ENCODE measurements around the gene DENND4A. TPM values are rescaled to one million over a fixed set of nuclear protein-coding genes. Genes with fewer than 3 reads are reported as not detected.
A peak's percentile ranks its signal among the peaks of the same experiment; 100 is the strongest.

DENND4A gene
- total RNA-seq, 4 donors from 2014 or later, result 24.4 to 46.4 (median 33.1) TPM

DNA sequence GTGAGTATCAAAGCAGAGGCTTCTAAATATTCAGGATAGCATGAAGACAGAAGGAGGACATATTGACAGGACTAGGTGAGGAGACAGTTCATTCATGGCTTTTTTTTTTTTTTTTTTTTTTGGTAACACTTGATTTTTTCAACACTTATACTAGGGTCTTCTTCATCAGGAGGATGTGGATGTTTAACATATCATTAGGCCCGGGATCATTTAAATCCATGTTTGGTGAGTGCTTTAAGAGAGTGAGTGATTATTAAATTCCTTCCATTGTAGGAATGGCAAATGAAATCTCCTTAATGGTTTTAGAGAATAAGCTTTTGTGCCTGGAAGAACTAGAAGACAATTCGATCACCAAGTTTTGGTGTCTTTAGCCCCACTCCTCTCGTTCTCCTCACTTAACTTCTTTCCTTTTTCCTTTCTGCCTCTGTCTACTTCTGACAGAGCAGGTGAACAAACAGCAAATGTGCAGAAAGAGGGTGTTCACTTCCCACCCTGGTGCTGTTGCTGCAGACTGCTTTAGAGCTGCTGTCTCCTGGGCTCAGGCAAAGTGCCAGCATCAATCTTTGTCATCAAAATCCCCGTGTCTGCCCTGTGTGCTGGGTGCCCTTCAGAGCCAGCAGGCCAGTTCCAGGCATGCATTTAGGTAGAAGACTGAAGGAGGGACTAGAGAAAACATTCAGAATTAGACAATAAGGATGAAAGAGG, 41.6 kb upstream of the DENND4A start:
- intact Hi-C loops (cut with DNase I; ENCODE audit: low total_unique reads), result loop anchor here (2.0 kb wide), 1 partner anchor 41 kb away; the partner anchor contains the start of gene DENND4A
- in situ Hi-C loops (cut with MboI; ENCODE audit: low sequenced_read_pairs in 4 of 4), result loop anchor here in 2 of 4 donors (5.0 kb wide), 2 partner anchors 39 to 41 kb away; partner anchors contain the start of gene DENND4A (in 1 of the 2)
- ATAC-seq, result no peak
- no peaks in the 10 kb centered on the region for H3K36me3 ChIP-seq
- H3K4me1 ChIP-seq, result peaks cover 29 to 52% of the 10 kb centered on the region in 2 donors
- H3K9me3 ChIP-seq, result no peaks in the 10 kb centered on the region
- H3K27me3 ChIP-seq, result no peaks in the 10 kb centered on the region
- H3K4me3 ChIP-seq, result peak overlapping the region; percentile 7 to 41 (median 34)
- H3K27ac ChIP-seq, result peak overlapping the region; percentile 86 to 95 (median 91)
- DNase-seq, result peak; percentile 24 to 30
- TF ChIP-seq, protein P1, sequence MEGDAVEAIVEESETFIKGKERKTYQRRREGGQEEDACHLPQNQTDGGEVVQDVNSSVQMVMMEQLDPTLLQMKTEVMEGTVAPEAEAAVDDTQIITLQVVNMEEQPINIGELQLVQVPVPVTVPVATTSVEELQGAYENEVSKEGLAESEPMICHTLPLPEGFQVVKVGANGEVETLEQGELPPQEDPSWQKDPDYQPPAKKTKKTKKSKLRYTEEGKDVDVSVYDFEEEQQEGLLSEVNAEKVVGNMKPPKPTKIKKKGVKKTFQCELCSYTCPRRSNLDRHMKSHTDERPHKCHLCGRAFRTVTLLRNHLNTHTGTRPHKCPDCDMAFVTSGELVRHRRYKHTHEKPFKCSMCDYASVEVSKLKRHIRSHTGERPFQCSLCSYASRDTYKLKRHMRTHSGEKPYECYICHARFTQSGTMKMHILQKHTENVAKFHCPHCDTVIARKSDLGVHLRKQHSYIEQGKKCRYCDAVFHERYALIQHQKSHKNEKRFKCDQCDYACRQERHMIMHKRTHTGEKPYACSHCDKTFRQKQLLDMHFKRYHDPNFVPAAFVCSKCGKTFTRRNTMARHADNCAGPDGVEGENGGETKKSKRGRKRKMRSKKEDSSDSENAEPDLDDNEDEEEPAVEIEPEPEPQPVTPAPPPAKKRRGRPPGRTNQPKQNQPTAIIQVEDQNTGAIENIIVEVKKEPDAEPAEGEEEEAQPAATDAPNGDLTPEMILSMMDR (IDR thresholded peaks at IDR 0.05 in 4 of 5, conservative IDR thresholded peaks at IDR 0.05 in 1 of 5), result no peak
- TF ChIP-seq POLR2A (IDR thresholded peaks at IDR 0.05), result no peak

DNA sequence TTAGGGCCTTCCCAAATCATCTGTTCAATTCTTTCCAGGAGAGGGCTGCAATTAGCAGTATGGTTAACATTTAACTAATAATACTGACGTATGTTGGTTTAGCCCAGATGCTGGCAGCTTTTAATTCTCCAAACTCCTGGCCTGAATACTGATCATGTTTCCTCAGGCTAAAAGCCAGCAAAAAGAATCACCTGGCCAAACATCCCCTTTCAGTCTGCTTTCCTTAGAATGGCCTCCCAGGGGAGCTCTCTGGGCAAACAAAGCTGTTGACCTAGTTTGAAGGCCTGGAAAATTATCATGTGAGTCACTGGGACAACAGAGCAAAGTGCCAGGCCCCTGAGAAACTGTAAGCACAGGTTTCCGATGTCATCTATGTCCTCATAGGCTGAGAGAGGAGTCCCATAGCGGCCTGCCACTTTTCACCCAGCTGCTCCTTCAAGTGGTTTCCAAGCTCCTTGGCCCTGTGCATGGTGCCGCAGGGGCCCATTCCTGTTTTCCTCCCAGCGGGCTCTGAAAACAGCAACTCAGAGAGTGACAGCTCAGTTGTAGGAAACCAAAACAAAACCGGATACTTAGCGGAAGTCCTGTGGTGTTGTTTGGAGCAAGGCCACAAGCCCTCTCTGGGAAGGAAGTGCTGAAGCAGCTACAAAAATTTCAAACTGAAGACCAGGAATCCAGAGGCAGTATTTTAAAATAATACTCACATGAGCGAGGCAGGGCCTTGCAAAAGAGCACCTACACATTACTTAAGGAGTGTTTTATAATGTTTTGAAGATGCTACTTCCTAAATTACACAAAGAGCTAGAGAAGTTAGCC, 40.7 kb upstream of the DENND4A start:
- peak overlapping the region; percentile 7 to 41 (median 34) for H3K4me3 ChIP-seq
- intact Hi-C loops (cut with DNase I; ENCODE audit: low total_unique reads) (loop anchor here (1.0 to 2.0 kb wide), 3 partner anchors 24 to 40 kb away; partner anchors contain the start of genes DENND4A and RAB11A), in situ Hi-C loops (cut with MboI; ENCODE audit: low sequenced_read_pairs in 4 of 4) (loop anchor here in 2 of 4 donors (5.0 kb wide), 2 partner anchors 40 kb away; partner anchors contain the start of gene DENND4A (in 1 of the 2))
- H3K4me1 ChIP-seq, result peaks cover 29 to 52% of the 10 kb centered on the region in 2 donors
- no peaks in the 10 kb centered on the region for H3K9me3 ChIP-seq
- H3K27me3 ChIP-seq, result no peaks in the 10 kb centered on the region
- peak; percentile 94 to 97 for DNase-seq
- no peak for TF ChIP-seq POLR2A (IDR thresholded peaks at IDR 0.05)
- TF ChIP-seq, protein P1 (IDR thresholded peaks at IDR 0.05 in 4 of 5, conservative IDR thresholded peaks at IDR 0.05 in 1 of 5), result peak in 4 of 5 experiments; percentile 10 to 36 (median 28)
- peak; percentile 98 to 99 for ATAC-seq
- peak overlapping the region; percentile 86 to 95 (median 91) for H3K27ac ChIP-seq
- no peaks in the 10 kb centered on the region for H3K36me3 ChIP-seq

- Histone ChIP-seq H3K27me3 (no peaks in the 10 kb centered on the region), H3K27ac (no peak overlapping the region), H3K36me3 (no peaks in the 10 kb centered on the region), H3K9me3 (no peaks in the 10 kb centered on the region), H3K4me3 (no peak overlapping the region), H3K4me1 (peaks cover 24 to 43% of the 10 kb centered on the region in 2 donors)
- intact Hi-C loops (cut with DNase I; ENCODE audit: low total_unique reads), result loop anchor here (2.0 kb wide), 1 partner anchor 190 kb away; no protein-coding TSS in a partner anchor
- no peak for TF ChIP-seq POLR2A (IDR thresholded peaks at IDR 0.05)
- TF ChIP-seq, protein P1 (IDR thresholded peaks at IDR 0.05 in 4 of 5, conservative IDR thresholded peaks at IDR 0.05 in 1 of 5), result peak in 3 of 5 experiments; percentile 6 to 40 (median 9)
- in situ Hi-C loops (cut with MboI; ENCODE audit: low sequenced_read_pairs in 4 of 4), result no loop called here
- DNase-seq (no peak), ATAC-seq (no peak)
Measured at GRCh38 chr15:65829130-65829764, 37.2 kb upstream of the DENND4A start.

DNA sequence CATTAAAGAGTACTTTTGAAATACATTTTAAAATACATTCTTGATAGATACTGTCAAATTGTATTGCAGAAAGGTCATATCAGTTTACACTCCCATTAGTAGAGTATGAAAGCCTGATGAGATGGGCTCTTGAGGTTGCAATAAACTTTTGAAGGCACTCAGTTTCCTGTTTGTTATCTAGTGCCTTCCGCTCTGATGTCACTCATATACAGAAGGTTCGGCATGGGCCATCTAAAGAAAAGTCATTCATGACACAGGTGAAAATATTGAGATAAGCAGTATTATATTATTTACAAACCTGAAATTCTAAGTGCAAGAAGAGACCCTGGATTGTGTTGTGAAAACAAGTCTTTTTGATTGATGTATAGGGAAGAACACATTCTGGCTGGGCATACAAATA, 36.5 kb upstream of the DENND4A start:
- no peak for ATAC-seq
- no peak for TF ChIP-seq POLR2A (IDR thresholded peaks at IDR 0.05)
- TF ChIP-seq, protein P1 (IDR thresholded peaks at IDR 0.05 in 4 of 5, conservative IDR thresholded peaks at IDR 0.05 in 1 of 5), result no peak
- no peak overlapping the region for H3K4me3 ChIP-seq
- DNase-seq, result no peak
- in situ Hi-C loops (cut with MboI; ENCODE audit: low sequenced_read_pairs in 4 of 4), result no loop called here
- H3K4me1 ChIP-seq, result peaks cover 18 to 38% of the 10 kb centered on the region in 2 donors
- H3K27ac ChIP-seq, result no peak overlapping the region
- no peaks in the 10 kb centered on the region for H3K36me3 ChIP-seq
- no peaks in the 10 kb centered on the region for H3K27me3 ChIP-seq
- intact Hi-C loops (cut with DNase I; ENCODE audit: low total_unique reads), result loop anchor here (2.0 kb wide), 1 partner anchor 190 kb away; no protein-coding TSS in a partner anchor
- no peaks in the 10 kb centered on the region for H3K9me3 ChIP-seq
